ENCODE data around the gene BDKRB2.
A peak's percentile ranks its signal among the peaks of the same experiment; 100 is the strongest.

The BDKRB2 gene

DNA sequence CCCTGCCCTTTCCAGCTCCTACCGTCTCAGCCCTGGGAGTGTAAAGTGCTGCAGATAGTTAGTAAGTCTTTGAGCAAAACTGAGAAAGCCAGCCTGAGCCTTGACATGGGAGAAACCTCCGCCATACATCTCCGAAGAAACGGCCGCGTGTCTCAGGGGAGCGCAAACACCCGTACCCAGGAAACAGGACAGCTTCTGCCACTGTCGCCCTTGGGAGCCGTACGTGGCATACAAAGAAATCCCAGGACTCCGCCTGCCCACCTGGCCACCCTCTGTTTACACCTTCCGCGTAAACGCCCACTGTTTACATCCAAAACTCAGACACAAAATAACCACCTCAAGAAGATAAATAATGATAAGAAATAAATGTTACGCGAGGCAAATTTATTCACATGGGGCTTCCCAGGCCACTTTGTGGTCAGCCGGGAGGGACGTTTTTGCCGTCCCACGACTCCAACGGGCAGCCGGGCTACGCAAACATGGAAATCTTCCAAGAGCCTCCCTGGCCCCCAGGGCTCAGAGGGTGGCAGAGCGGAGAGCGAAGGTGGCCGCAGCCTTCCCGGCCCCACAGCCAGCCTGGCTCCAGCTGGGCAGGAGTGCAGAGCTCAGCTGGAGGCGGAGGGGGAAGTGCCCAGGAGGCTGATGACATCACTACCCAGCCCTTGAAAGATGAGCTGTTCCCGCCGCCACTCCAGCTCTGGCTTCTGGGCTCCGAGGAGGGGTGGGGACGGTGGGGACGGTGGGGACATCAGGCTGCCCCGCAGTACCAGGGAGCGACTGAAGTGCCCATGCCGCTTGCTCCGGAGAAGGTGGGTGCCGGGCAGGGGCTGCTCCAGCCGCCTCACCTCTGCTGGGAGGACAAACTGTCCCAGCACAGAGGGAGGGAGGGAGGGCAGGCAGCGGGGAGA, at the start of gene BDKRB2:
BDKRB2 (plus strand) TSS at position 689 of the 908 bp plus-strand sequence. CDS start 32,269 bp downstream, outside the sequence.
- DNase-seq, result peak; percentile 11

DNA sequence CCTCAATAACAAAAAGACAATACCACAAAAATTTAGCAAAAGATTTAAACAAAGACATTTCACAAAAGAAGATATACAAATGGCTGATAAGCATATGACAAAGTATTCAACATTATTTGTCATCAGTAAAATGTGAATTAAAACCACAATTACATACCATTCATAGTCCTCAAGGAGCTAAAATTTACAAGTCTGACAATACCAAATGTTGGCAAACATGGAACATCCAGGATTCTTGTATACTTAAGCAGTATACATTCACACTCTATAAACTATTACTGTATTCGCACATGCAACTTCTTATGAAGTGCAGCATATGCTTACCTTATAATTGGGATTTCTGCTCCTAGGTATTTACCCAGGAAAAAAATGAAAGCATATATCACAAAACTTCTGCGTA, 49.7 kb upstream of the BDKRB2 start:
- no peak for DNase-seq

DNA sequence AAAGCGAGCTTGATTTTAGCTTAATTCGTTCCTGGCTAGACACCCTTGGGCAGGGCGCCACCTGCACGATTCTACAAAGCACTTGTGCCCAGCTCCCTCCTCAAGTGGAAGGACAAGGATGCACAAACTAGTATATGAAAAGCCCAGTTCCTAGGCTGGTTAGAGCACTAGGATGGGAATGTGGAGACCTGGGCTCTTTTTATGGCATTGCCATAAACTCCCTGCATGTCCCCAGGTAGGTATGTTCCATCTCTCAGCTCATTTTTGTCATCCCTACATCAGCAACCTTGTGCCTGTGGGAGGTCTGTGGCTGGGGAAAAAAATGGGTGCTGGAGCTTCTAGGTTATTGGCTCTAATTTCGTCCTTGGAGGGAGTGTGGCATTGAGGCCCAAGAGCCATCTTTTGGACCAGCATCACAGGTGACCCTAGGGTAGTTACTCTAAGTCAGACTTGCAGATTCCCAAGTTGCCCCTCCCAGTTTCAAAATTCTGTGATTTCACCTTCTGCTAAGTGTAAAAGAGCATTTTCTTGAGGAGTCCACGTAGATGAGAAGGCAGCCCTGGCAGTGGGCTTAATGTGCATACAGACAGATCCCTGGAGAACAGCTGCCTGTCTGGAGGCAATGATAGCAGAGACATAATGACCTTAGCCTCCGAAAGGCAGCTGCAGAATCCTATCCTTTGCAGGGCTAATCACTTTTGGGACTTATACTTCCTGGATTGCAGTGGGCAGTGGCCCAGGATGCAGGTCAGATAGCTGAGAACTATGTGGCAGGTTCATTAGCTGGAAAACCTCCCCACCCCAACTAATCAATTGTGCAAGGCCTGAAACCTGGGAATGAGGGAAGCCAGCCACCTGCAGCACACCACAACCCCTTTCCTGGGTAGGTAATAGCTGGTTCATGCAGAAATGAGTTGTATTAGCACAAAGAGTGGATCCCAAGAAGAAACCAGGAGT, 47.6 kb upstream of the BDKRB2 start:
- no peak for DNase-seq

DNA sequence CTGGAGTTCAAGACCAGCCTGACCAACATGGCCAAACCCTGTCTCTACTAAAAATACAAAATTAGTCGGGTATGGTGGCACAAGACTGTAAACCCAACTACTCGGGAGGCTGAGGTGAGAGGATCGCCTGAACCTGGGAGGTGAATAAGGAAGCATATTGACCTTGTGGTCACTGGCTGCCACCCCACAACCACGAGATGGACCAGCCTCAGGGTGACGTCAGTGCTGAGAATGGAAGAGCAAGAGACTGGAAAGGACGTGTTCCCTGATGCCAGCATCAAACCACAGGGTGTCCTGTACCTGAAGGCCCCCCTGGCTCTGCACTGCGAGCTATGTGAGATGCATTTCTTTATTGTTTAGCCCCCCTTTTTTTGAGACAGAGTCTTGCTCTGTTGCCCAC, 45.9 kb upstream of the BDKRB2 start:
- DNase-seq, result no peak

DNA sequence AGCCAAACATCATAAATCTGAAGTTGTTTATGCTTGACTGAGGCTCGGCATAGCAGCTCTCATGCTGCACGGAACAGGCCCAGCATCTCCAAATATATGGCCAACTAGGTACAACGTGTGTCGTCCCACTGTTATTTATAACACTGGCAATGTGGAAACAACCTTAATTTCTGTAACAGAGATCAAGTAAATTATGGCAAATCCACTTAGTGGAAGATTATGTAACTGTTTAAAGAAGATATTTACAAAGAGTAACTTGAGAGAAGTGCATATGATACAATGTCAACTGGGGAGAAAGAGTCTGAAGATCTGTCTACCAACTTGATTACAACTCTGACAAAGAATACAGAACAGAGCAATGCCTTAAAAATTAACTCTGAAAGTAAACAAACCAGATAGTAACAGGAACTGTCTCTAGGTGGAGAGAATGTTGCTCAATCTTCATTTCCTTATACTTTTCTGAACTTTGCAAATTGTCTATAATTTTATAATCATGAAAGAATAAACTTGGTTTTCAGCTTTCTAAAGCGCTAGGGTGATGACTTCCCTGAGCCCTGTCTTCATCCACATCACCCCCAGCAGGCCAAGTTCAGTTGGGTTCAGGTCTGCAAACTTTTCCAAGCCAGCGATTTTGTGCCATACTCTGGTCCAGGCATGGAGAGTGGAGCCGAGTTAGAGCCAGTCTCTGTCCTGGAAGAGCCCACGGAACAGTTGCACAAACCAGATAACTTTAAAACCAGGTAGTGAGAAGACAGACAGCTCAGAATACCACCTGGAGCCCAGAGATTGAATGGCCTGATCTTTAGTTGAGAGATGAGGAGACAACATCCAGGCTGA, 44.3 kb upstream of the BDKRB2 start:
- no peak for DNase-seq

DNA sequence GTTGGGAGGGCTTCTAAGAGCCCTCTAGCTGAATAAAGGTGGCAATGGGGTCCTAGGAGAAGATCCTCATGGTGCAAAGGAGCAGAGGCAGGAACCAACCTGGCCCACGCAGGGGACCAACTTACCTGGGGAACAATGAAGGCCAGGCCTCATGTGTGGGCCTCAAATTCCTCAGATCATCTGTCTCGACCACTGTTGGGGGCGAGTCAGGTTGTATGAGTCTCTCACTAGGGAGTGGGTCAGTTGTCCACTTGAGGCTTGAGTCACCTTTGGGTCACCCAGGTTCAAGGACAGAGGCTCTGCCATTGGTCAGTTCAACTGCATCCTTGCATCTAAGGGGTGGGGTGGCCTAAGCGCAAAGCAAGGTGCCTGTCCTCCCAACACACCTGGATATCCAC, 43.7 kb upstream of the BDKRB2 start:
- DNase-seq, result no peak

DNA sequence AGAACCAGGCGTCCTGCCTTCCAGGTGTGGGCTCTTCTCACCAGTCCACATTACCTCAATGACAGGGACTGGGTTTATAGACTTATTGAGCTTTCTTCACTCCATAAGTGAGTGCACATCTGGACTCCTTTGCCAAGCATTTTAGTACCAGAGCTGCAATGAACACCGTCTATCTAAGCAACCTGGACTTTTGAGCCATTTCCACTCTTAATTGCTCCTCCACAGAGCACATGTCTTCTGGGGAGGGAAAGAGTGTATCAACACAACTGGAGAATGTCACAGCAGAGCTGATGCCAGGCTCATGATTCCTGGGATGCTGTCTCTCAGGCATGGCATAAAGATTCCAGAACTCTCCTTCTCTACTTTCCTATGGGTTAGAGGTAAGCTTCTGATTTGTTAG, 43.0 kb upstream of the BDKRB2 start:
- no peak for DNase-seq

DNA sequence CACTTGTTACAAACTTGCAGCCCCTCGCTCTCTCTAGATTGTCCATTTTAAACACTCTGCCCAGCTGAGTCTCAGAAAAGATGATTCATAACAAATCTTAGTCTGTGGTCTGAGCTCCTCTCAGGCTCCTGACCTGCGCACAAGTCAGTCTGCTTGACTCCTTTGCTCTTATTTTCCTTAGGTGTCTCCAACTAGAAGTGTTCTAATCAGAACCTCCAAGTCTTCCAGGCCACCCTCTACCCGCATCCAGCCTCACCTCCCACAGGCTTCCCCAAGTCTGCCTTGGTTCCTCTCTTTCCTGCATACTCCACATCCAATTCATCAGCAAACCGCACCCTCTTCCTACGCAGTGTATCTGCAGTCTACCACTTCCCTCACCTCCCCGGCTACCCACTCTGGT, 42.4 kb upstream of the BDKRB2 start:
- no peak for DNase-seq

DNA sequence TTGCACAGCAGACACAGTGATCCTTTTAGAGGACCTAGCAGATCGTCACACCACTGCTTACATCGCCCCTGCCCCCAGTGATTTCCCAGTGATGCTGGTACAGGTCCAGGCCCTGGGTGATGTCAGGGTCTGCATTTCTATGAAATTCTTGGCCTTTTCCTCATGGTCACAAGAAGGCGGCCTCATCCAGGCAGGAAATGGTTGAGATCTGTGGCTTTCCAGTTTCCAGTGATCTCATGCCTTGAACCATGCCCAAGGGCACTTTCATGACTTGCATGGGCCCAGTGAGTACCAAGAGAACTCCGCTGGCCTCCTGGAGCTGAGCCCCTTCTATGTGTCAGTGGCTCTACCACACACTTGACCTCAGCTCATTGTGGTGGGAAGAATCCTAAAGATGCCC, 41.9 kb upstream of the BDKRB2 start:
- no peak for DNase-seq

DNA sequence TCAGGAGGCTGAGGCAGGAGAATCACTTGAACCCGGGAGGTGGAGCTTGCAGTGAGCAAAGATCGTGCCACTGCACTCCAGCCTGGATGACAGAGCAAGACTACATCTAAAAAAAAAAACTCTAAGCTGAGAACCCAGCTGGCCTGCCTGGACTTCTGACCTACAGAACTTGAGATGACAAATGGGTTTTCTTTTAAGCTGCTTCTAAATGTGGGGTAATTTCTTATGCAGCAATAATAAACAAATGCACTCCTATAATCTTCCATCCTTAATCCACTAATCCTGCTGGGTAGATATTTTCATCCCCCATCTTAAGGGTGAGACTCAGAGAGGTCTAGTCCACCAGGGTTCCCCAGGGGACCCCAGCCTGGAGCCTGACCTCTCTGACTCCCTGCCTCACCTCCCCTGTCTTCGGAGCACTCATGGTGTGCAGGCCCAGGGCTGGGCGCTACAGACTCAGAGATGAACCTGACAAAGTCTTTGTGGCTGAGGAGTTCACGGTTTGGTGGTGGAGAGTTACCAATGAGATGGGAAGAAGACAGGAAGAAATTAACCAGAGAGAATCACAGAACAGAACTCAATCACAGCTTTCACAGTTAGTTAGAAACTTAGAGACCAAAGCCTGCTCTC, 39.7 kb upstream of the BDKRB2 start:
- no peak for DNase-seq

DNA sequence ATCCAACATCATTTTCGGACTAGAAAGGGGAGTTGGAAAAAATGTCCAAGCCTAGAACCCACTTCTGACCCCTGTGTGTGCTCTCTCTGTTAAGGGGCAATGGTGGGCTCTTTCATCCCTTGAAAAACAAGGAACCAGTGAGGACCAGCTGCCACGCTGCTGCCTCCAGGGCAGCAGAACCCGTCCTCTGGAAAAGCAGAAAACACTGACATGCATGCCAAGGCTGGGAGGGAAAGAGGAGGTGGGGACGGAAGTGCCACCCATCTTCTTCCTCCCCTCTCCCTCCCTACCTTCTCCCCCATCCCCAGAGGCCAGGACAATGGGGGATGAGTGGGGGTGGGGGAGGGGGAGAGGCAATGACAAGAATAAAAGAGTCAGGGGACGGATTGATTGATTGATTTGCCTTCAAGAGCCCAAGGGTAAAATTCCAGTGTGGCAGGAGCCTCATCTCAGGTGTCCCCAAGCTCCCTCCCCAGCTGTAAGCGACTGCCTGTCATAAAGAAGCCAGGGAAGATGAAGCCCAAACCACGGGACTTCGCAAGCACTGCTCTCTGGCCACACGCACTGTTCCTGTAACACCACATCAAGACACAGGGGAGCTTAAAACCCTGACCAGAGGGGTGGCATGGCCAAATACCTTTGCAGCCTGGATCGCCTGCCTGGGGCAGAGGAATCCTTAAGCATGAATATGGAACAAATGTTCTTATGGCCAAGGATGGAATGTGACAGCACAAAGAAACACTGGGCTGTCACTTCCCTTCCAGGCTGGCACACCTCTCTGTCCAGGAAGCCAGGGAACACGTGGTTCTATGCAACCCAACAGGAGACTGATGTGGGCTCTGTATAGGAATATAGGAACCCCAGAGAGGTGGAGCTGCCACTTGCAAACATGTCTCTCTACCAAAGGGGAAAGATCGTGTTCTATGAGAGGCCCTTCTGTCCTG, 38.9 kb upstream of the BDKRB2 start:
- DNase-seq, result no peak

DNA sequence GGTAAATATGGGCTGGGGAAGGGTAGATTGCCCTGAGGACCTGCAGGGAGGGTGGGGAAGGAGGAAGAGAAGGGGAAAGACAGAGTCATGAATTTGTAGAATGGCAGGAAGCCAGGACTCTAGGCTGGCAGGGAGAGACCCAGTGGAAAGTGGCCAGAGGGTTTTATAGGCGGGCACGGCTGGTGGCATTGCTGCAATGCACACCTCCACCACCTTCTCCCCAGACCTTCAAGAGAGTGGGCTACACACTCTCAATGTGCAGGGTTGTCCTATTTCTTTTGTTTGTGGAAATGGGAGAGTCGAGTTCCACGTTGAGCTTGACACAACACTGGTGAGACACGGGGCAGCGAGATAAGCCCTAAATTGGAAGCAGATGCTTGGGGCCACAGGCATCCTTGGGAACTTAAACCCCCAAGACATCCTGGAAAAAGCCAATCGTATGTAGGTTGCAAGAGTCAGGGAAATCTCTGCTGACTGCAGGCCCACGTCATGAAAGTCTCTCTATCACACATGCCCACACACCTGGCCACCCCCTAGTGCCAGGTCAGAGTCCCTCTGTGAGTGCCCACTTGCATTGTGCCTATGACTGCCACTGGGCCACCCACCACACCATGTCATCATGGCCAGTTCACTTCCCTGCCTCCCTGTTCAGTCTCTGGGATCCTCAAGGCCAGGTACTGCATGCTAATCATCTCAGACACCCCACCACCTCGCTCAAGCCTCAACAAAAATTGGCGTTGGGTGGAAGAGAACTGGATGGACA, 38.0 kb upstream of the BDKRB2 start:
- DNase-seq, result no peak

DNA sequence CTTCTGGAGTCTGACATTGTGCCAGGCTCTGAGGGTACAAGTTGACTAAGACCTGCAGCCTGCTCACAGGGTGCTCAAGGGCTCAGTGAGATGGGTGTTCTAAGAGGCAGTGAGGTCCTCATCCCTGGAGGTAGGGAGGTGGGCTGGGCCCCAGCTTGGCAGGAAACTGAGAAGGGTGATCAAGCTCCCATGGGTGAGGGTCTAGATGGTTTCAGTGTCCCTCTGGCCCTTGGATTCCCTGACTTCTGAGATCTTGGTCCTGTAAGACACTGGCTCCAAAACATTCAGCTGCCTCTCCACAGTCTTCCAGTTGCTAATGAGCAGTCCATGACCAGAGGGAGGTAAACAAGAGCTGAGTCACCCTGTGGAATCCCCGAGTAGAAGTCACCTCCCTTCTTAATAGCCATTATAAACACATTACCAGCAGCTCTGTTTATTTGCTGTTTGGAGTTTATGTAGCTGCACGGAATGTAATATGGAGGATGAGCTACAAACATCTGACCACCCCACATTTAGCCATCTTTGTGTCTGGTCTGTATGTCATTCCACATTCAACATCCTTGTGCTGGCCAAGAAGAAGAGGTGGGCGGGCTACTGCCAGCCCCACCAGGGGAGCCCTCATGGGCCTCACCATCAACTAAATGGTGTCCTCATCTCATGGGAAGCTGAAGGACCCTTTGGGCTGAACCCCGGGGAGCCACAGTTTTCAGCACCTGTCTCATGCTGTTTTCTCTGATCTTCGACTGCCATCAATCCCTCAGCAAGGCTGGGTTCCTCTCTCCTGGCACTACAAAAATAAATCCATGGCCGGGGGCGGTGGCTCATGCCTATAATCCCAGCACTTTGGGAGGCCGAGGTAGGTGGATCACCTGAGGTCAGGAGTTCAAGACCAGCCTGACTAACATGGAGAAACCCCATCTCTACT, 37.2 kb upstream of the BDKRB2 start:
- DNase-seq, result no peak

DNA sequence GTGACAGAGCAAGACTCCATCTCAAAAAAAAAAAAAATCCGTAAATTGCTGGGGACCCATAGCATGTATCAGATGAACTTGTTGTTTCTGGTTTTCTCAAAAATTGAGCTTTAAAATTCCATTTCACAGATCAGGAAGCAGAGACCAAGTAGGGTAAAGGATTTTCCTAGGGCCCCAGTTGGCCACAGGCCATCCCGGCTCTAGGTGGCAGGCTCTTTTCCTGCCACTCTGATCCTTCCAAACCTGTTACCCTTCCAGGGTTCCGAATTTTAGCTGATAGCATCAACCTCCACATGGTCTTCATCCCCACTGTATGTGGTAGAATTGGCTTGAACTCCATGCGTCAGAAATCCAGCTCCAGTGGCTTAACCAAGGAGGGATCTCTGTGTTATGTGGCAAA, 36.1 kb upstream of the BDKRB2 start:
- no peak for DNase-seq

DNA sequence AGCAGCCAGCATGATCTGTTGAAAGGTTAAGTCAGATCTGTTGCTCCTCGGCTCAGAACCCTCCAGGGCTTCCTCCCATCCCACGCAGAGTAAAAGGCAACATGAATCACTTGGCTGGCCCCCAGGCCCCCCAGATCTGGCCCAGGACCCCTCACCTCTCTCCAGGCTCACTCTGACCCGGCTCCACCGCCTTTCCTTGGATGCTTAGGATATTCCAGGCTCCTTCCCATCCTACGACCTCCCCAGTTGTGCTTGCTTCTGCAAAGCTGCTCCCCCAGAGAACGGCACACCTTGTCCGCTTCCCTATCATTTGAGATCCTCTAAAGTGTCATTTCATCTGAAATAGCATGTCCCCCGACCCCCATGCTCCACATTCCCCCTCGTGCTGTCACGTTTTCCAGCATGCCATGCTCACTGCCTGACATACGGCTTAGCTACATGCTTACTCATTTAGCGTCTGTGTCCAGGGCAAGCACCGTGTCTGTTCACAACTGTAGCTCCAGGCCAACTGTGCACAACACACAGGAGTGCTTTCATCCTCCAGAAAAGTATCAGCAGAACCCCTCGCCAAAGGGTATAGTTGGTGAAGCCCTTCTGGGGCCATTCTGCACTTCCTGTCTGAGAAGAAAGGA, 33.6 kb upstream of the BDKRB2 start:
- DNase-seq, result no peak

DNA sequence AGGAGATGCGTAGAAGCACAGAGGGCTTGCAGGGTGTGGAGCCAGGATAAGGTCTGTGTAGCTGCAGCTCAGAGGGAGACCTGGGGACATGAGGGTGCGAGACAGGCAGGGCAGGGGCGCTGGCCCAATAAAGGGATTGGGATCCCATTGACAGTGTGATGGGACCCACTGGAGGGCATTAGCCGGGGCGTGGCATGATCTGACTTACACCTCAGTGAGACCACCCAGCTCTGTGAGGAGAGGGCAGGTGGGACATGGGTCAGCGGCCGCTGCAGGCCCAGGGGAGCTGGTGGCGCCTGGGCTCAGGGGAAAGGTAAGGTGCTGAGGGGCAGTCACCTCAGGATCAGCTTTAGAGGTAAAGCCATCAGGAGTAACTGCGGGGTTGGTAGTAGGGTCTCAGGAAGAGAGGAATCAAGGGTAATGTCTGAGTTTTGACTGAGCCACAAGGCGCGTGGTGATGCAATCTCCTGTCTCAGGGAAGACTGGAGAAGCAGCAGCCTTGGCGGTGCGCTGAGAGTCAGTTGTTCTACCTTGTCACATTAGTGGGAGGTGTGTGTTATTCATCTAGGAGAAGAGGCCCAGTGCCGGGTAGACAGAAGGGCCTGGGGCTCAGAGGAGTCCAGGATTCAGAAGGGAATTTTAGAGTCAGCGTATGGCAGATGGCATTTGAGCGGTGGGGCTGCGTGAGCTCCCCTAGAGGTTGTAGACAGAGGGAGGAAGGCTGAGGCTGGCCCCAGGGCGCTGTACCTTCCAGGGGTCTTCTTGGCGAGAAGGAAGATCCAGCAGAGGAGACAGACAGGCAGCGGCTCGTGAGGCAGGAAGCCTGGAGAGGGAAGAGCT, 30.8 kb upstream of the BDKRB2 start:
- no peak for DNase-seq

DNA sequence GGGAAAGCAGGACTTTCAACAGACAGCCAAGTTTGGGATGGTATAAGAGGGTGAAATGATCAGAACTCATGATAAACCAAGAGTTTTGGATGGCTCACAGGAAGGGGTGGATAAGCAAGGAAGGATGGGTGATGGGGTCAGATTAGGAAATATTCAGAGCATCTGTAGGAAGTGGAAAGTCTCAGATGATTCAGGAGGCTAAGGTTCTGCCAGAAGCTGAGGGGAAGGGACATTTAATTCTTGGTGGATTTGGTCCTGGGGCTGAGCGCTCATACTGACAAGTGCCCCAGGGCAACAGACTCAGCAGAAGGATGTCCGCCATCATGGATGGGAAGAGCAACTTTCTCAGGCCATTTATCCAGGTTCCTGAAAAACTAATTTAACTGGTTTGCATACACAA, 28.4 kb upstream of the BDKRB2 start:
- DNase-seq, result no peak

DNA sequence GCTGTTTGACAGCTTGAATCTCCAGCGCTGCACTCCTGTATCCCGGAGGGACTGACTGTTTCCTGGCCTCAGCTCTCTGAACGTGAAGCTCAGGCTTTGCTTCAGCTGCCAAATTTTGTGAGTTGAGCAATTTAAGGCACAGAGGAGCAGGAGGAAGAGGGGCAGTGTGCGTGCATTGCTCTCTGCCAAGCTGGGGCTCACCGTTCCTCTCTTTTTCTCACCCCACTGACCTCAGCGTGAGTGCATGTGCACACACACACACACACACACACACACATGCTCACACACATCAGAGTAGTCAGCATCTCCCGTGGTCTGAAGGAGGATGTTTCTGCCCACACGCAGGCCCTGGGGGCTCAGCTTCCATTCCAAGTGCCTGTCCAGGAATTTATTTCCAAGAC, 27.8 kb upstream of the BDKRB2 start:
- DNase-seq, result no peak
